Measurements from ENCODE around the gene TTLL11.

GRCh38 chr9:121991307-121991661, 101.8 kb downstream of the TTLL11 start:
- TF ChIP-seq CTCF (conservative IDR thresholded peaks at IDR 0.05; ENCODE audit: low read length): no peak
- TF ChIP-seq EZH2phosphoT487 (IDR thresholded peaks at IDR 0.05; ENCODE audit: borderline replicate concordance, low read depth, low read length): no peak
